MM.1S (cell line): Measurements from ENCODE around the gene DENND2A.
"Not testable (repeated sequence)": the region's sequence is repeated elsewhere in the genome, so short reads cannot be mapped to it uniquely, and the experiment has no call there.

Source experiments
- DNase-seq: peaks from one replicate; pipeline ENCODE4 v3.0.0-alpha.2; 2015
- H2AFZ ChIP-seq: fragments of 300-600 bp; sonication (generic); 2 replicates; pipeline ENCODE4 v1.6.0; 2016; ENCODE audit warnings: antibody characterized with exemption, low read length
- H3F3A ChIP-seq: fragments of 300-600 bp; sonication (generic); 2 replicates; pipeline ENCODE4 v1.6.1; 2016; ENCODE audit warnings: mild to moderate bottlenecking, antibody characterized with exemption, low read length, moderate library complexity, mixed read lengths; ENCODE audit not compliant: insufficient read depth
- H3K27ac ChIP-seq: fragments of 300-600 bp; sonication (generic); 2 replicates; pipeline ENCODE4 v1.5.1; 2016; ENCODE audit warnings: mild to moderate bottlenecking, low read length
- H3K27me3 ChIP-seq: fragments of 300-600 bp; sonication (generic); replicated peaks from 2 replicates; pipeline ENCODE4 v1.6.0; 2016; ENCODE audit warnings: low read length; ENCODE audit not compliant: insufficient read depth
- H3K36me3 ChIP-seq: fragments of 300-600 bp; sonication (generic); replicated peaks from 2 replicates; pipeline ENCODE4 v1.6.1; 2016; ENCODE audit warnings: mild to moderate bottlenecking, low read length, mixed read lengths; ENCODE audit not compliant: insufficient read depth
- H3K4me1 ChIP-seq: fragments of 300-600 bp; sonication (generic); 2 replicates; pipeline ENCODE4 v1.6.1; 2016; ENCODE audit warnings: low read length, mixed read lengths
- H3K4me2 ChIP-seq: fragments of 300-600 bp; sonication (generic); 2 replicates; pipeline ENCODE4 v1.6.0; 2016; ENCODE audit warnings: low read depth, low read length
- H3K4me3 ChIP-seq: fragments of 300-600 bp; sonication (generic); 2 replicates; pipeline ENCODE4 v1.5.1; 2016; ENCODE audit warnings: low read length, mixed read lengths
- H3K79me2 ChIP-seq: fragments of 300-600 bp; sonication (generic); 2 replicates; pipeline ENCODE4 v1.6.1; 2016; ENCODE audit warnings: mixed run types, low read length, mixed read lengths
- H3K9ac ChIP-seq: fragments of 300-600 bp; sonication (generic); 2 replicates; pipeline ENCODE4 v1.6.1; 2016; ENCODE audit warnings: low read length, mixed read lengths
- H3K9me2 ChIP-seq: fragments of 300-600 bp; sonication (generic); replicated peaks from 2 replicates; pipeline ENCODE4 v1.6.1; 2016; ENCODE audit warnings: mild to moderate bottlenecking, low read length, mixed read lengths; ENCODE audit not compliant: insufficient read depth
- H3K9me3 ChIP-seq: fragments of 300-600 bp; sonication (generic); replicated peaks from 2 replicates; pipeline ENCODE4 v1.6.1; 2016; ENCODE audit warnings: mild to moderate bottlenecking, low read length, mixed read lengths; ENCODE audit not compliant: insufficient read depth
- H4K20me1 ChIP-seq: fragments of 300-600 bp; sonication (generic); 2 replicates; pipeline ENCODE4 v1.6.1; 2016; ENCODE audit warnings: mild to moderate bottlenecking, low read length, moderate library complexity, mixed read lengths; ENCODE audit not compliant: insufficient read depth
- CTCF ChIP-seq: fragments of 300-600 bp; sonication (generic); IDR thresholded peaks from 2 replicates; pipeline ENCODE4 v1.5.1; 2016; ENCODE audit warnings: antibody characterized with exemption, low read length, mixed read lengths
- EZH2 ChIP-seq: fragments of 300-600 bp; sonication (generic); optimal IDR thresholded peaks from 2 replicates; pipeline ENCODE3; 2017; ENCODE audit warnings: low read depth, mild to moderate bottlenecking, antibody characterized with exemption, low read length, mixed read lengths
- EZH2phosphoT487 ChIP-seq: fragments of 300-600 bp; sonication (generic); IDR thresholded peaks from 2 replicates; pipeline ENCODE4 v1.6.1; 2018; ENCODE audit warnings: antibody characterized with exemption, low read length

Gene DENND2A

GRCh38 chr7:140571538-140572122 lies 69.0 kb downstream of the DENND2A start:
- Histone ChIP-seq H3K4me3 (no peak overlapping the region), H3K36me3 (no peaks in the 10 kb centered on the region), H3K4me1 (no peaks in the 10 kb centered on the region), H3K9me2 (no peaks in the 10 kb centered on the region), H3K9ac (no peak overlapping the region), H3K79me2 (no peaks in the 10 kb centered on the region), H4K20me1 (no peaks in the 10 kb centered on the region), H3K27me3 (no peaks in the 10 kb centered on the region), H2AFZ (no peak overlapping the region), H3K4me2 (no peak overlapping the region), H3K9me3 (no peaks in the 10 kb centered on the region), H3F3A (no peaks in the 10 kb centered on the region), H3K27ac (no peak overlapping the region)
- DNase-seq, result no peak
- no peak for TF ChIP-seq EZH2
- no peak for TF ChIP-seq CTCF
- no peak for TF ChIP-seq EZH2phosphoT487

- Histone ChIP-seq H2AFZ (no peak overlapping the region), H3K9me2 (no peaks in the 10 kb centered on the region), H3K4me1 (no peaks in the 10 kb centered on the region), H4K20me1 (no peaks in the 10 kb centered on the region), H3K36me3 (no peaks in the 10 kb centered on the region), H3K79me2 (no peaks in the 10 kb centered on the region), H3K4me3 (no peak overlapping the region), H3K4me2 (no peak overlapping the region), H3K9me3 (no peaks in the 10 kb centered on the region), H3F3A (no peaks in the 10 kb centered on the region), H3K9ac (no peak overlapping the region), H3K27ac (no peak overlapping the region), H3K27me3 (no peaks in the 10 kb centered on the region)
- no peak for TF ChIP-seq CTCF
- no peak for TF ChIP-seq EZH2phosphoT487
- TF ChIP-seq EZH2, result no peak
- DNase-seq, result no peak
Observed at GRCh38 chr7:140570120-140570519, 70.5 kb downstream of the DENND2A start.

GRCh38 chr7:140568021-140568813 lies 72.4 kb downstream of the DENND2A start:
- no peak overlapping the region for H3K27ac ChIP-seq

DNA sequence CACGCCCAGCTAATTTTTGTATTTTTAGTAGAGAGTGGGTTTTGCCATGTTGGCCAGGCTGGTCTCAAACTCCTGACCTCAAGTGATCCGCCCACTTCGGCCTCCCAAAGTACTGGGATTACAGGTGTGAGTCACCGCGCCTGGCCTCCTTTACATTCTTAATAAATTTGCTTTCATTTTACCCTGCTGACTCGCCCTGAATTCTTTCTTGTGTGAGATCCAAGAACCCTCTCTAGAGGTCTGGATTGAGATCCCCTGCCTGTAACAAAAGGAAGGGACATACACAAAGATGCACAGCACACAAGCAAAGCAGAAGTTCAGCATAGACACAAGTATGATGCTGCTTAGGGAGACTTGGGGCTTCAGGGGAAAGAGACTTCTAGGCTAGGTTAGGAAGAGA lies 74.4 kb downstream of the DENND2A start:
- H3K4me1 ChIP-seq, H3K4me3 ChIP-seq, H3K27me3 ChIP-seq, H3F3A ChIP-seq, H4K20me1 ChIP-seq, H3K27ac ChIP-seq, H2AFZ ChIP-seq, H3K9me3 ChIP-seq, H3K36me3 ChIP-seq, H3K79me2 ChIP-seq, DNase-seq, H3K9ac ChIP-seq, H3K4me2 ChIP-seq, H3K9me2 ChIP-seq: not testable (repeated sequence)

More at GRCh38 chr7:140568021-140568813, 72.4 kb downstream of the DENND2A start:
- no peaks in the 10 kb centered on the region for H3K9me2 ChIP-seq
- H4K20me1 ChIP-seq, result no peaks in the 10 kb centered on the region
- H3K9ac ChIP-seq, result no peak overlapping the region
- no peaks in the 10 kb centered on the region for H3F3A ChIP-seq
- no peak overlapping the region for H3K4me3 ChIP-seq
- DNase-seq, result no peak
- H3K79me2 ChIP-seq, result no peaks in the 10 kb centered on the region
- no peak overlapping the region for H3K4me2 ChIP-seq
- no peak overlapping the region for H2AFZ ChIP-seq
- no peak for TF ChIP-seq EZH2
- no peak for TF ChIP-seq EZH2phosphoT487
- TF ChIP-seq CTCF, result no peak
- no peaks in the 10 kb centered on the region for H3K4me1 ChIP-seq
- H3K9me3 ChIP-seq, result no peaks in the 10 kb centered on the region
- H3K27me3 ChIP-seq, result no peaks in the 10 kb centered on the region
- H3K36me3 ChIP-seq, result no peaks in the 10 kb centered on the region

DNA sequence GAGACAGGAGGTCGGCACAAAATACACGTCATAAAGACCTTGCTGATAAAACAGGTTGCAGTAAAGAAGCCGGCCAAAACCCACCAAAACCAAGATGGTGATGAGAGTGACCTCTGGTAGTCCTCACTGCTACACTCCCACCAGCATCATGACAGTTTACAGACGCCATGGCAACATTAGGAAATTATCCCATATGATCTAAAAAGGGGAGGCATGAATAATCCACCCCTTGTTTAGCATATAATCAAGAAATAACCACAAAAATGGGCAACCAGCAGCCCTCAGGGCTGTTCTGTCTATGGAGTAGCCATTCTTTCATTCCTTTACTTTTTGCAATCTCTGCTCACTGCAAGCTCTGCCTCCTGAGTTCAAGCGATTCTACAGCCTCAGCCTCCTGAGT lies 74.9 kb downstream of the DENND2A start:
- H3K4me2 ChIP-seq, H4K20me1 ChIP-seq, DNase-seq, H3K36me3 ChIP-seq, H3K79me2 ChIP-seq, H2AFZ ChIP-seq, H3K9ac ChIP-seq, H3F3A ChIP-seq, H3K27me3 ChIP-seq, H3K4me1 ChIP-seq, H3K9me2 ChIP-seq, H3K4me3 ChIP-seq, H3K9me3 ChIP-seq, H3K27ac ChIP-seq: not testable (repeated sequence)
